K562 treated with DMSO at 1 percent for 48 hours (cell line): ENCODE measurements around the gene CDK4. TPM values are rescaled to one million over a fixed set of nuclear protein-coding genes. Genes with fewer than 3 reads are reported as not detected.

Experiments
- total RNA-seq: library from RNA; unstranded; fragments of 300-600 nt; gene quantifications from 2 replicates; pipeline ENCODE4 v1.2.3, GENCODE V29; 2022; ENCODE audit warnings: low replicate concordance; ENCODE audit errors: extremely low read depth

The CDK4 gene
- not detected in 2 replicates for total RNA-seq

GRCh38 chr12:57751788-57752667 lies at the start of gene CDK4:
CDK4 (minus strand) TSS chr12:57752310; CDS start chr12:57751717, 593 bp downstream.

GRCh38 chr12:57782608-57783465 lies 30.7 kb upstream of the CDK4 start, which contains the start of gene TSFM:
TSFM (plus strand) TSS chr12:57782787; CDS start chr12:57782802, 15 bp downstream.

GRCh38 chr12:57772429-57773322 lies 20.6 kb upstream of the CDK4 start, which contains the start of gene EEF1AKMT3:
EEF1AKMT3 (plus strand) TSS chr12:57772614; CDS start chr12:57772725, 111 bp downstream.

GRCh38 chr12:57771873-57772428 lies 19.8 kb upstream of the CDK4 start, which contains the start of gene METTL1:
METTL1 (minus strand) TSS chr12:57772105; CDS start chr12:57772083, 22 bp downstream.

GRCh38 chr12:57766464-57767304 lies 14.6 kb upstream of the CDK4 start, which contains the start of gene CYP27B1:
CYP27B1 (minus strand) TSS chr12:57767078; CDS start chr12:57767041, 37 bp downstream.

GRCh38 chr12:57754411-57755193 lies 2.5 kb upstream of the CDK4 start, which contains the start of gene MARCHF9:
MARCHF9 (plus strand) TSS chr12:57755103; CDS start chr12:57755529, 426 bp downstream.

GRCh38 chr12:57744777-57745484 lies 7.2 kb downstream of the CDK4 start, which contains the start of gene TSPAN31:
TSPAN31 (plus strand) TSS chr12:57745039; CDS start chr12:57745155, 116 bp downstream.

GRCh38 chr12:57738661-57739237 lies 13.4 kb downstream of the CDK4 start, which contains the start of gene AGAP2:
AGAP2 (minus strand) TSS chr12:57738742; CDS start chr12:57738246, 496 bp downstream.

Other genes starting within 250 kb of the CDK4 start
- not detected in 2 replicates for gene DDIT3, start 231.8 kb downstream of the CDK4 start, total RNA-seq
- not detected in 2 replicates for gene MBD6, start 229.5 kb downstream of the CDK4 start, total RNA-seq
- 249 TPM in 1 of 2 replicates, not detected in the other for gene DCTN2, start 205.1 kb downstream of the CDK4 start, total RNA-seq
- not detected in 2 replicates for gene KIF5A, start 202.3 kb downstream of the CDK4 start, total RNA-seq
- gene PIP4K2C, start 161.1 kb downstream of the CDK4 start, total RNA-seq: not detected in 2 replicates
- gene DTX3, start 147.5 kb downstream of the CDK4 start, total RNA-seq: not detected in 2 replicates
- not detected in 2 replicates for gene ARHGEF25, start 140.9 kb downstream of the CDK4 start, total RNA-seq
- not detected in 2 replicates for gene B4GALNT1, start 119.1 kb downstream of the CDK4 start, total RNA-seq
- 921 TPM in 1 of 2 replicates, not detected in the other for gene OS9, start 58.2 kb downstream of the CDK4 start, total RNA-seq
- gene AGAP2, start 13.6 kb downstream of the CDK4 start, total RNA-seq: not detected in 2 replicates
- gene TSPAN31, start 7.3 kb downstream of the CDK4 start, total RNA-seq: not detected in 2 replicates
- gene MARCHF9, start 2.8 kb upstream of the CDK4 start, total RNA-seq: not detected in 2 replicates
- gene CYP27B1, start 14.8 kb upstream of the CDK4 start, total RNA-seq: not detected in 2 replicates
- not detected in 2 replicates for gene METTL1, start 19.8 kb upstream of the CDK4 start, total RNA-seq
- gene EEF1AKMT3, start 20.3 kb upstream of the CDK4 start, total RNA-seq: not detected in 2 replicates
- not detected in 2 replicates for gene TSFM, start 30.5 kb upstream of the CDK4 start, total RNA-seq
- not detected in 2 replicates for gene AVIL, start 66.4 kb upstream of the CDK4 start, total RNA-seq
- 74.3 TPM in 1 of 2 replicates, not detected in the other for gene CTDSP2, start 94.4 kb upstream of the CDK4 start, total RNA-seq
- not detected in 2 replicates for gene ATP23, start 189.3 kb upstream of the CDK4 start, total RNA-seq